HG02610 (cell line): Measurements from ENCODE around the gene ZBTB7C.
"Not testable (repeated sequence)": the region's sequence is repeated elsewhere in the genome, so short reads cannot be mapped to it uniquely, and the experiment has no call there.

Experiments used
- ATAC-seq: cut with Tn5 transposase; IDR thresholded peaks from one replicate; pipeline ENCODE4 v1.9.1; 2021; ENCODE audit warnings: mild to moderate bottlenecking, moderate library complexity; ENCODE audit not compliant: unreplicated experiment

ZBTB7C gene

GRCh38 chr18:48303883-48304282 lies 105.3 kb downstream of the ZBTB7C start:
- ATAC-seq, result no peak

- no peak for ATAC-seq
Measured at GRCh38 chr18:48302736-48303135, 106.4 kb downstream of the ZBTB7C start.

- ATAC-seq, result no peak
Measured at GRCh38 chr18:48300463-48300961, 108.7 kb downstream of the ZBTB7C start.

GRCh38 chr18:48297139-48297538 lies 112.0 kb downstream of the ZBTB7C start:
- no peak for ATAC-seq

GRCh38 chr18:48296581-48296980 lies 112.6 kb downstream of the ZBTB7C start:
- no peak for ATAC-seq

- ATAC-seq, result no peak
Measured at GRCh38 chr18:48295586-48296311, 113.4 kb downstream of the ZBTB7C start.

GRCh38 chr18:48294899-48295585 lies 114.1 kb downstream of the ZBTB7C start:
- ATAC-seq, result no peak

- ATAC-seq, result no peak
Measured at GRCh38 chr18:48293954-48294898, 115.0 kb downstream of the ZBTB7C start.

GRCh38 chr18:48292782-48293424 lies 116.3 kb downstream of the ZBTB7C start:
- ATAC-seq, result no peak

- no peak for ATAC-seq
Measured at GRCh38 chr18:48292229-48292628, 117.0 kb downstream of the ZBTB7C start.

GRCh38 chr18:48290162-48290926 lies 118.8 kb downstream of the ZBTB7C start:
- ATAC-seq, result no peak

- no peak for ATAC-seq
Measured at GRCh38 chr18:48284743-48285142, 124.4 kb downstream of the ZBTB7C start.

GRCh38 chr18:48284011-48284410 lies 125.2 kb downstream of the ZBTB7C start:
- not testable (repeated sequence) for ATAC-seq

GRCh38 chr18:48281460-48281859 lies 127.7 kb downstream of the ZBTB7C start:
- not testable (repeated sequence) for ATAC-seq

- no peak for ATAC-seq
Measured at GRCh38 chr18:48279312-48279711, 129.9 kb downstream of the ZBTB7C start.

GRCh38 chr18:48278081-48278480 lies 131.1 kb downstream of the ZBTB7C start:
- ATAC-seq, result no peak

GRCh38 chr18:48274301-48274700 lies 134.9 kb downstream of the ZBTB7C start:
- no peak for ATAC-seq

GRCh38 chr18:48270929-48271328 lies 138.3 kb downstream of the ZBTB7C start:
- ATAC-seq, result no peak

- no peak for ATAC-seq
Measured at GRCh38 chr18:48265328-48265727, 143.9 kb downstream of the ZBTB7C start.
